Ecto neural progenitor cell (in vitro differentiated cells): ENCODE results near the gene RUSC2.
"Not testable (repeated sequence)": the region's sequence is repeated elsewhere in the genome, so short reads cannot be mapped to it uniquely, and the experiment has no call there.

Experiments used
- DNase-seq: peaks from one replicate; pipeline ENCODE4 v3.0.0-alpha.2; 2018; ENCODE audit warnings: low spot score

RUSC2 gene

GRCh38 chr9:35521708-35522107 is 31.8 kb downstream of the RUSC2 start:
- no peak for DNase-seq

- no peak for DNase-seq
Observed at GRCh38 chr9:35522187-35522586, 32.3 kb downstream of the RUSC2 start.

- DNase-seq: no peak
Observed at GRCh38 chr9:35522700-35523099, 32.8 kb downstream of the RUSC2 start.

- not testable (repeated sequence) for DNase-seq
Observed at GRCh38 chr9:35523556-35523955, 33.6 kb downstream of the RUSC2 start.

GRCh38 chr9:35526087-35526801 is 36.3 kb downstream of the RUSC2 start:
- DNase-seq: no peak

- no peak for DNase-seq
Observed at GRCh38 chr9:35529161-35529823, 39.4 kb downstream of the RUSC2 start.

GRCh38 chr9:35533398-35533797 is 43.5 kb downstream of the RUSC2 start:
- no peak for DNase-seq

- not testable (repeated sequence) for DNase-seq
Observed at GRCh38 chr9:35534921-35535320, 45.0 kb downstream of the RUSC2 start.

- DNase-seq: no peak
Observed at GRCh38 chr9:35537913-35538312, 48.0 kb downstream of the RUSC2 start.

GRCh38 chr9:35538361-35539234 is 48.7 kb downstream of the RUSC2 start:
- peak; percentile 81 for DNase-seq
